ENCODE data around the gene CLBA1. TPM values are rescaled to one million over a fixed set of nuclear protein-coding genes. Genes with fewer than 3 reads are reported as not detected.
A peak's percentile ranks its signal among the peaks of the same experiment; 100 is the strongest.

Gene CLBA1
- total RNA-seq, 1 donor, result 6.9 TPM

- H3K4me3 ChIP-seq (ENCODE audit: low read depth, low read length), result no peak overlapping the region
- DNase-seq (ENCODE audit: low read depth), result no peak
- no peak for TF ChIP-seq CTCF (IDR thresholded peaks at IDR 0.05; ENCODE audit: insufficient read depth, low read depth, low read length)
These were observed 11.4 kb upstream of the CLBA1 start for GRCh38 chr14:104974146-104974541.

- H3K4me3 ChIP-seq (ENCODE audit: low read depth, low read length), result no peak overlapping the region
- TF ChIP-seq CTCF (IDR thresholded peaks at IDR 0.05; ENCODE audit: insufficient read depth, low read depth, low read length), result no peak
- DNase-seq (ENCODE audit: low read depth), result no peak
These were observed 10.8 kb upstream of the CLBA1 start for GRCh38 chr14:104974665-104975390.

GRCh38 chr14:104975481-104976197, 9.9 kb upstream of the CLBA1 start:
- no peak for TF ChIP-seq CTCF (IDR thresholded peaks at IDR 0.05; ENCODE audit: insufficient read depth, low read depth, low read length)
- DNase-seq (ENCODE audit: low read depth), result no peak
- no peak overlapping the region for H3K4me3 ChIP-seq (ENCODE audit: low read depth, low read length)

- peak; percentile 90 for TF ChIP-seq CTCF (IDR thresholded peaks at IDR 0.05; ENCODE audit: insufficient read depth, low read depth, low read length)
- peak; percentile 85 for DNase-seq (ENCODE audit: low read depth)
- no peak overlapping the region for H3K4me3 ChIP-seq (ENCODE audit: low read depth, low read length)
These were observed 9.2 kb upstream of the CLBA1 start for GRCh38 chr14:104976198-104977007.

GRCh38 chr14:104977008-104977680, 8.4 kb upstream of the CLBA1 start:
- DNase-seq (ENCODE audit: low read depth), result no peak

More at GRCh38 chr14:104977008-104977680, 8.4 kb upstream of the CLBA1 start:
- TF ChIP-seq CTCF (IDR thresholded peaks at IDR 0.05; ENCODE audit: insufficient read depth, low read depth, low read length), result no peak
- peak overlapping the region; percentile 49 for H3K4me3 ChIP-seq (ENCODE audit: low read depth, low read length)
